Heart left ventricle (tissue), 16 donors: ENCODE data around the gene AFF4. TPM values are rescaled to one million over a fixed set of nuclear protein-coding genes. Genes with fewer than 3 reads are reported as not detected.

ENCODE experiments used
- ATAC-seq, 4 donors: fragments of 200-7000 bp; cut with Tn5 transposase; one replicate each; pipeline ENCODE4 v1.9.1; 2020 to 2022; ENCODE audit warnings: moderate library complexity in 4 of 4, mild to moderate bottlenecking in 3 of 4, moderate number of reproducible peaks in 1 of 4
- DNase-seq, 5 donors: peaks; one replicate each; pipeline ENCODE4 v3.0.0-alpha.2; 2020
- H3K27ac ChIP-seq, 12 donors: fragments of 200-600 bp; sonication (generic) in 4 of 12; one replicate each; pipeline versions ENCODE4 v1.5.0 to v1.8.0; 2016 to 2022; ENCODE audit warnings: mild to moderate bottlenecking in 2 of 12
- H3K27me3 ChIP-seq, 9 donors: fragments of 200-600 bp; sonication (generic) in 2 of 9; one replicate each; pipeline versions ENCODE4 v1.5.1 to v1.8.0; 2016 to 2022; ENCODE audit warnings: mild to moderate bottlenecking in 3 of 9
- H3K36me3 ChIP-seq, 9 donors: fragments of 200-600 bp; sonication (generic) in 2 of 9; one replicate each; pipeline versions ENCODE4 v1.5.0 to v1.8.0; 2018 to 2022; ENCODE audit warnings: mild to moderate bottlenecking in 2 of 9
- H3K4me1 ChIP-seq, 12 donors: fragments of 200-600 bp; sonication (generic) in 4 of 12; one replicate each; pipeline versions ENCODE4 v1.5.0 to v1.8.0; 2016 to 2022; ENCODE audit warnings: mild to moderate bottlenecking in 3 of 12
- H3K4me3 ChIP-seq, 12 donors: fragments of 200-600 bp; sonication (generic) in 4 of 12; one replicate each; pipeline versions ENCODE4 v1.5.0 to v1.8.0; 2017 to 2022; ENCODE audit warnings: mild to moderate bottlenecking in 9 of 12, moderate library complexity in 4 of 12
- H3K9me3 ChIP-seq, 12 donors: fragments of 200-600 bp; sonication (generic) in 4 of 12; one replicate each; pipeline versions ENCODE4 v1.5.0 to v1.8.0; 2016 to 2022; ENCODE audit warnings: mild to moderate bottlenecking in 1 of 12
- POLR2A ChIP-seq, 2 donors: fragments of 450-650 bp; IDR thresholded peaks; one replicate each; pipeline ENCODE4 v1.6.1; 2017; ENCODE audit warnings: antibody characterized with exemption in 2 of 2, mild to moderate bottlenecking in 2 of 2, moderate library complexity in 2 of 2
- WGBS, 4 donors: extraction: QIAGEN DNeasy Blood & Tissue Kit in 2 of 4; methylation state at CpG; one replicate each; pipeline versions ENCODE4 v1.1.5 to v1.1.7; 2013 to 2018; 5-methylcytosine and 5-hydroxymethylcytosine counted together
- intact Hi-C, 10 donors: fragments of 100-400 bp; cut with DNase I; formaldehyde crosslinking; loops; one replicate each; pipeline versions ENCODE4 v1.11.1 to v1.14.2; 2022
- polyA plus RNA-seq, 2 donors: library from polyadenylated mRNA; stranded (reverse); fragments of 200-250 nt; gene quantifications; one replicate each; pipeline ENCODE4 v1.2.3, GENCODE V29; 2013
- total RNA-seq, 9 donors: library from RNA; depleted of rRNA in 2 of 9; stranded (reverse); fragments of >200 nt in 2 of 9; fragmentation: NEBNext Ultra II Directional in 3 of 9; extraction: Animal tissue kit (Norgen Biotek cat#: 25700) in 3 of 9; gene quantifications; one replicate each; pipeline versions ENCODE4 v1.1.0 to v1.2.4, GENCODE V29; 2016 to 2023
- TF ChIP-seq, protein P1 (sequence below), 12 donors: fragments of 200-600 bp; sonication (generic) in 4 of 12; IDR thresholded peaks; one replicate each; pipeline versions ENCODE4 v1.5.0 to v1.8.0; 2018 to 2022; ENCODE audit warnings: antibody characterized with exemption in 12 of 12, mild to moderate bottlenecking in 5 of 12
- donor health status: ischemic (EF 13 %, LVEDD 7.1; RV severe dilation, severe dysfunction).
- donor health status: healthy with polysubstance abuse.
- donor health status: DM: no; HTN: yes; CAD: no.
- donor health status: DM: no; HTN: no; CAD: no.
- donor health status: ischemic (EF 25% LVEDD 6.9; RV normal size, moderate dysfunction).
- donor health status: ischemic (EF 25% LVEDD 5.7; RV mildly dilated, moderate dysfunction).
- donor health status: healthy.
- donor health status: DM: yes; HTN: yes; CAD: no.
- donor health status: ischemic (EF 35%, LVEDD 5.7; RV mildly dilated, moderate dysfunction).
- donor health status: nonischemic (EF 11% LVEDD 7.7; RV severe dilation, severe dysfunction).
- donor health status: DM: yes; HTN: yes; CAD: no.
- donor health status: PGD.
- donor health status: ischemic (EF 29% LVEDD 5.4; RV normal size, mild dysfunction).
- donor health status: nonischemic (EF 23%, LVEDD 6.1; RV moderate dilation, normal function).

AFF4 gene
- total and polyA plus RNA-seq, 11 donors: 6.7 to 65.8 (median 45.1) TPM

GRCh38 chr5:132872788-132873118 is 90.7 kb downstream of the AFF4 start:
- intact Hi-C loops: no loop called here
- DNase-seq (no peak), ATAC-seq (peak in 1 of 4 donors; percentile 2)
- peaks cover 0 to 57% (median 24%) of the 10 kb centered on the region in 12 donors for H3K4me1 ChIP-seq
- 75 to 92% (median 83%) methylated on average over 1 of the region's 1 CpG for WGBS, 4 donors
- no peaks in the 10 kb centered on the region for H3K27me3 ChIP-seq
- peak overlapping the region in 10 of 12 donors; percentile 1 to 87 (median 56) for H3K27ac ChIP-seq
- H3K36me3 ChIP-seq: peaks cover 0 to 74% (median 60%) of the 10 kb centered on the region in 9 donors
- no peak overlapping the region for H3K4me3 ChIP-seq
- TF ChIP-seq POLR2A (IDR thresholded peaks at IDR 0.05): no peak
- TF ChIP-seq, protein P1, sequence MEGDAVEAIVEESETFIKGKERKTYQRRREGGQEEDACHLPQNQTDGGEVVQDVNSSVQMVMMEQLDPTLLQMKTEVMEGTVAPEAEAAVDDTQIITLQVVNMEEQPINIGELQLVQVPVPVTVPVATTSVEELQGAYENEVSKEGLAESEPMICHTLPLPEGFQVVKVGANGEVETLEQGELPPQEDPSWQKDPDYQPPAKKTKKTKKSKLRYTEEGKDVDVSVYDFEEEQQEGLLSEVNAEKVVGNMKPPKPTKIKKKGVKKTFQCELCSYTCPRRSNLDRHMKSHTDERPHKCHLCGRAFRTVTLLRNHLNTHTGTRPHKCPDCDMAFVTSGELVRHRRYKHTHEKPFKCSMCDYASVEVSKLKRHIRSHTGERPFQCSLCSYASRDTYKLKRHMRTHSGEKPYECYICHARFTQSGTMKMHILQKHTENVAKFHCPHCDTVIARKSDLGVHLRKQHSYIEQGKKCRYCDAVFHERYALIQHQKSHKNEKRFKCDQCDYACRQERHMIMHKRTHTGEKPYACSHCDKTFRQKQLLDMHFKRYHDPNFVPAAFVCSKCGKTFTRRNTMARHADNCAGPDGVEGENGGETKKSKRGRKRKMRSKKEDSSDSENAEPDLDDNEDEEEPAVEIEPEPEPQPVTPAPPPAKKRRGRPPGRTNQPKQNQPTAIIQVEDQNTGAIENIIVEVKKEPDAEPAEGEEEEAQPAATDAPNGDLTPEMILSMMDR (IDR thresholded peaks at IDR 0.05): no peak
- H3K9me3 ChIP-seq: no peaks in the 10 kb centered on the region

- Histone ChIP-seq H3K4me3 (no peak overlapping the region), H3K36me3 (peaks cover 0 to 69% (median 54%) of the 10 kb centered on the region in 9 donors), H3K27ac (peak overlapping the region in 8 of 12 donors; percentile 4 to 87 (median 62)), H3K27me3 (no peaks in the 10 kb centered on the region), H3K4me1 (peaks cover 0 to 56% (median 26%) of the 10 kb centered on the region in 12 donors), H3K9me3 (no peaks in the 10 kb centered on the region)
- TF ChIP-seq POLR2A (IDR thresholded peaks at IDR 0.05): no peak
- TF ChIP-seq, protein P1 (IDR thresholded peaks at IDR 0.05): no peak
- DNase-seq: no peak
- intact Hi-C loops: no loop called here
- ATAC-seq: peak; percentile 8 to 68 (median 36)
- 73 to 80% (median 78%) methylated on average over 5 of the region's 5 CpGs for WGBS, 4 donors
Observed at GRCh38 chr5:132871459-132872284, 91.8 kb downstream of the AFF4 start.

DNA sequence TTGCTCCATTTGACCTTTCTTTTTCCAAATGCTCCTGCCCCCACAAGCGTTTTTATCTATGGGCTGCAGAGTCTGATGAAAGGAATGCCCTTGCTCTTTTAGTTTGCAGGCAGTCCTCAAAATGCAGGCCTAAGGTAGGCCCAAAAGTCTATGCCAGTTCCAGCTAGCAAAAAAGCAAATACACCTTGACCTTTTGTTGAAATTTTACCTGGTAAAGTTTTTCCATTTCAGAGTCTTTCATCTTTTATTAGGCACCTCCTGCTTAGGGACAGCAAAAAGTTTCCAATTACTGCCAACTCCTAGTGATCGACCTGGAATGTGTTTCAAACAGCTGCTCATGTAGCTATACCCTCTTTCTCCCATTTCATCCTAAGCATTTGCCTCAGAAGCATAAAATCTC is 92.6 kb downstream of the AFF4 start:
- H3K27ac ChIP-seq: peak overlapping the region in 4 of 12 donors; percentile 18 to 87 (median 45)
- TF ChIP-seq POLR2A (IDR thresholded peaks at IDR 0.05): no peak
- TF ChIP-seq, protein P1 (IDR thresholded peaks at IDR 0.05): no peak

DNA sequence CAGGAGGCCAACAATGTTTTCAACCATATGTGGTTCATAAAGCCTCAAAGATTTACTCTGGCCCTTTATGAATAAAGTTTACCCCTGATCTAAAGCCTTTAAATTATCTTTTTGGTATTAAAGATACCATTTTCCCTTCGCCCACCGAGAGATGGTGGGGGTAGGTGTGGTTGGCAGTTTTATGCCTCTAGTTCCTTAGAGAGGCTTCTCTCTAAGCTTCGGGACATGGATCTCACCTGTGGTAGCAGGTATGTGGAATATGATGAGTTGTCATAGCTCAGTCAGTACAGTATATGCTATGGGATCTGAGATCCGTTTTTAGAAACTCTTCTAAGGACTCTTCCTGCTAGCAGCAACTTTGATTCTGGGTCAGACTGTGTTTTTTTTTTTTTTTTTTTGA is 94.7 kb downstream of the AFF4 start:
- ATAC-seq (no peak), DNase-seq (no peak)
- no peak for TF ChIP-seq POLR2A (IDR thresholded peaks at IDR 0.05)
- TF ChIP-seq, protein P1 (IDR thresholded peaks at IDR 0.05): no peak
- Histone ChIP-seq H3K36me3 (peaks cover 0 to 48% (median 39%) of the 10 kb centered on the region in 9 donors), H3K27me3 (no peaks in the 10 kb centered on the region), H3K9me3 (no peaks in the 10 kb centered on the region), H3K4me3 (no peak overlapping the region), H3K27ac (no peak overlapping the region), H3K4me1 (peaks cover 0 to 51% (median 28%) of the 10 kb centered on the region in 12 donors)
- intact Hi-C loops: loop anchor here in 7 of 10 donors (5.0 to 10.0 kb wide), 4 partner anchors 36 to 186 kb away; partner anchors contain the start of genes SHROOM1 (in 4 of the 7), HSPA4 (in 1 of the 7) and SEPTIN8 (in 1 of the 7)
- WGBS, 4 donors: 78 to 88% (median 86%) methylated on average over 4 of the region's 4 CpGs

More for the DNA sequence above, 92.6 kb downstream of the AFF4 start:
- Histone ChIP-seq H3K4me1 (peaks cover 0 to 50% (median 26%) of the 10 kb centered on the region in 12 donors), H3K27me3 (no peaks in the 10 kb centered on the region), H3K4me3 (no peak overlapping the region), H3K36me3 (peaks cover 0 to 60% (median 54%) of the 10 kb centered on the region in 9 donors), H3K9me3 (no peaks in the 10 kb centered on the region)
- intact Hi-C loops: no loop called here
- WGBS, 4 donors: 58 to 70% (median 66%) methylated on average over 2 of the region's 2 CpGs
- ATAC-seq (no peak), DNase-seq (no peak)
